Memory B cell (primary cell): ENCODE measurements around the gene ATXN2.

Experiments used
- ATAC-seq: fragments of 150-1000 bp; cut with Tn5 transposase; 2 replicates; pipeline ENCODE4 v1.10.0; 2021; ENCODE audit warnings: low read depth, mild to moderate bottlenecking, moderate library complexity
- DNase-seq, 2 donors: peaks; one replicate each; pipeline ENCODE4 v3.0.0; 2022; ENCODE audit warnings: low spot score in 2 of 2
- H3K27ac Mint-ChIP-seq: one replicate; pipeline ENCODE4 v1.8.0; 2022; ENCODE audit warnings: mild to moderate bottlenecking, moderate library complexity, mixed read lengths
- H3K27me3 Mint-ChIP-seq: one replicate; pipeline ENCODE4 v1.8.0; 2022; ENCODE audit warnings: mixed read lengths
- H3K36me3 Mint-ChIP-seq: one replicate; pipeline ENCODE4 v1.8.0; 2022; ENCODE audit warnings: mild to moderate bottlenecking, mixed read lengths
- H3K4me1 Mint-ChIP-seq: one replicate; pipeline ENCODE4 v1.8.0; 2022; ENCODE audit warnings: mixed read lengths
- H3K4me3 Mint-ChIP-seq: one replicate; pipeline ENCODE4 v1.8.0; 2022; ENCODE audit warnings: mild to moderate bottlenecking, moderate library complexity, mixed read lengths
- H3K9me3 Mint-ChIP-seq: one replicate; pipeline ENCODE4 v1.8.0; 2022; ENCODE audit warnings: mixed read lengths

The ATXN2 gene

GRCh38 chr12:111453071-111453989 is 145.8 kb downstream of the ATXN2 start:
- Mint-ChIP-seq H3K27me3 (no peaks in the 10 kb centered on the region), H3K36me3 (peaks cover 19% of the 10 kb centered on the region), H3K4me3 (no peak overlapping the region), H3K4me1 (peaks cover 12% of the 10 kb centered on the region), H3K27ac (no peak overlapping the region), H3K9me3 (no peaks in the 10 kb centered on the region)
- DNase-seq, result no peak
- no peak for ATAC-seq

GRCh38 chr12:111451649-111452129 is 147.4 kb downstream of the ATXN2 start:
- H3K27ac Mint-ChIP-seq, result peak overlapping the region; percentile 4
- H3K9me3 Mint-ChIP-seq, result no peaks in the 10 kb centered on the region
- peak; percentile 72 for ATAC-seq
- H3K27me3 Mint-ChIP-seq, result no peaks in the 10 kb centered on the region
- no peak overlapping the region for H3K4me3 Mint-ChIP-seq
- peak in 1 of 2 donors; percentile 71 for DNase-seq
- H3K36me3 Mint-ChIP-seq, result peaks cover 24% of the 10 kb centered on the region
- peaks cover 18% of the 10 kb centered on the region for H3K4me1 Mint-ChIP-seq

- H3K9me3 Mint-ChIP-seq, result no peaks in the 10 kb centered on the region
- H3K27ac Mint-ChIP-seq, result peak overlapping the region; percentile 90
- DNase-seq, result no peak
- no peak for ATAC-seq
- H3K4me3 Mint-ChIP-seq, result no peak overlapping the region
- H3K36me3 Mint-ChIP-seq, result peaks cover 24% of the 10 kb centered on the region
- peaks cover 23% of the 10 kb centered on the region for H3K4me1 Mint-ChIP-seq
- H3K27me3 Mint-ChIP-seq, result no peaks in the 10 kb centered on the region
Observed at GRCh38 chr12:111451232-111451631, 147.9 kb downstream of the ATXN2 start.

GRCh38 chr12:111450676-111451075 is 148.4 kb downstream of the ATXN2 start:
- DNase-seq (no peak), ATAC-seq (no peak)
- Mint-ChIP-seq H3K9me3 (no peaks in the 10 kb centered on the region), H3K4me3 (no peak overlapping the region), H3K27ac (peak overlapping the region; percentile 90), H3K27me3 (no peaks in the 10 kb centered on the region), H3K36me3 (peaks cover 20% of the 10 kb centered on the region), H3K4me1 (peaks cover 27% of the 10 kb centered on the region)

- Mint-ChIP-seq H3K4me1 (peaks cover 40% of the 10 kb centered on the region), H3K4me3 (no peak overlapping the region), H3K27me3 (no peaks in the 10 kb centered on the region), H3K36me3 (peaks cover 18% of the 10 kb centered on the region), H3K27ac (peak overlapping the region; percentile 90), H3K9me3 (no peaks in the 10 kb centered on the region)
- DNase-seq (no peak), ATAC-seq (no peak)
Observed at GRCh38 chr12:111448846-111449790, 150.0 kb downstream of the ATXN2 start.

- H3K36me3 Mint-ChIP-seq, result peaks cover 18% of the 10 kb centered on the region
- no peak for DNase-seq
- ATAC-seq, result no peak
- H3K9me3 Mint-ChIP-seq, result no peaks in the 10 kb centered on the region
- no peaks in the 10 kb centered on the region for H3K27me3 Mint-ChIP-seq
- no peak overlapping the region for H3K4me3 Mint-ChIP-seq
- H3K4me1 Mint-ChIP-seq, result peaks cover 44% of the 10 kb centered on the region
- H3K27ac Mint-ChIP-seq, result peak overlapping the region; percentile 90
Observed at GRCh38 chr12:111448266-111448830, 150.8 kb downstream of the ATXN2 start.

GRCh38 chr12:111447571-111448265 is 151.4 kb downstream of the ATXN2 start:
- Mint-ChIP-seq H3K27ac (peak overlapping the region; percentile 90), H3K4me1 (peaks cover 49% of the 10 kb centered on the region), H3K36me3 (peaks cover 18% of the 10 kb centered on the region), H3K4me3 (no peak overlapping the region), H3K9me3 (no peaks in the 10 kb centered on the region), H3K27me3 (no peaks in the 10 kb centered on the region)
- DNase-seq, result no peak
- ATAC-seq, result no peak

- Mint-ChIP-seq H3K4me1 (peaks cover 55% of the 10 kb centered on the region), H3K9me3 (no peaks in the 10 kb centered on the region), H3K36me3 (peaks cover 20% of the 10 kb centered on the region), H3K27me3 (no peaks in the 10 kb centered on the region), H3K27ac (peak overlapping the region; percentile 90), H3K4me3 (no peak overlapping the region)
- DNase-seq (no peak), ATAC-seq (no peak)
Observed at GRCh38 chr12:111446631-111447570, 152.2 kb downstream of the ATXN2 start.

GRCh38 chr12:111445726-111446581 is 153.2 kb downstream of the ATXN2 start:
- H3K27ac Mint-ChIP-seq, result peak overlapping the region; percentile 90
- H3K9me3 Mint-ChIP-seq, result no peaks in the 10 kb centered on the region
- no peak overlapping the region for H3K4me3 Mint-ChIP-seq
- no peak for ATAC-seq
- H3K27me3 Mint-ChIP-seq, result no peaks in the 10 kb centered on the region
- peaks cover 17% of the 10 kb centered on the region for H3K36me3 Mint-ChIP-seq
- no peak for DNase-seq
- peaks cover 55% of the 10 kb centered on the region for H3K4me1 Mint-ChIP-seq

GRCh38 chr12:111444925-111445725 is 154.0 kb downstream of the ATXN2 start:
- peak; percentile 95 for ATAC-seq
- H3K4me1 Mint-ChIP-seq, result peaks cover 61% of the 10 kb centered on the region
- H3K4me3 Mint-ChIP-seq, result peak overlapping the region; percentile 52
- peak overlapping the region; percentile 90 for H3K27ac Mint-ChIP-seq
- no peaks in the 10 kb centered on the region for H3K9me3 Mint-ChIP-seq
- peaks cover 10% of the 10 kb centered on the region for H3K36me3 Mint-ChIP-seq
- no peaks in the 10 kb centered on the region for H3K27me3 Mint-ChIP-seq
- DNase-seq, result peak; percentile 74 to 88

GRCh38 chr12:111444314-111444924 is 154.7 kb downstream of the ATXN2 start:
- Mint-ChIP-seq H3K4me1 (peaks cover 64% of the 10 kb centered on the region), H3K27ac (peak overlapping the region; percentile 90), H3K36me3 (peaks cover 10% of the 10 kb centered on the region), H3K27me3 (no peaks in the 10 kb centered on the region), H3K9me3 (no peaks in the 10 kb centered on the region), H3K4me3 (peak overlapping the region; percentile 52)
- DNase-seq, result no peak
- ATAC-seq, result no peak
